GM18858 (cell line): ENCODE measurements around the gene CCDC9B.

Experiments
- ATAC-seq: cut with Tn5 transposase; IDR thresholded peaks from one replicate; pipeline ENCODE4 v1.9.1; 2021; ENCODE audit not compliant: unreplicated experiment

CCDC9B gene

GRCh38 chr15:40310993-40311392, 29.7 kb downstream of the CCDC9B start:
- no peak for ATAC-seq

- ATAC-seq, result no peak
These were observed 30.5 kb downstream of the CCDC9B start for GRCh38 chr15:40310001-40310959.

GRCh38 chr15:40309344-40309862, 31.3 kb downstream of the CCDC9B start:
- no peak for ATAC-seq

GRCh38 chr15:40307421-40308211, 33.1 kb downstream of the CCDC9B start, which contains the start of gene PLCB2:
PLCB2 (minus strand) TSS chr15:40307935; CDS start chr15:40307672, 263 bp downstream.
- ATAC-seq, result no peak

GRCh38 chr15:40306908-40307307, 33.8 kb downstream of the CCDC9B start:
- no peak for ATAC-seq

- no peak for ATAC-seq
These were observed 34.4 kb downstream of the CCDC9B start for GRCh38 chr15:40306371-40306770.

- ATAC-seq, result no peak
These were observed 35.5 kb downstream of the CCDC9B start for GRCh38 chr15:40305281-40305680.

- ATAC-seq, result no peak
These were observed 37.2 kb downstream of the CCDC9B start for GRCh38 chr15:40303576-40303975.

GRCh38 chr15:40302981-40303380, 37.8 kb downstream of the CCDC9B start:
- no peak for ATAC-seq

- no peak for ATAC-seq
These were observed 38.4 kb downstream of the CCDC9B start for GRCh38 chr15:40302288-40302886.

GRCh38 chr15:40301467-40302179, 39.1 kb downstream of the CCDC9B start:
- ATAC-seq, result no peak

GRCh38 chr15:40300771-40301170, 40.0 kb downstream of the CCDC9B start:
- no peak for ATAC-seq

- ATAC-seq, result no peak
These were observed 40.4 kb downstream of the CCDC9B start for GRCh38 chr15:40300367-40300766.

GRCh38 chr15:40298216-40298935, 42.4 kb downstream of the CCDC9B start:
- ATAC-seq, result no peak

- ATAC-seq, result no peak
These were observed 43.4 kb downstream of the CCDC9B start for GRCh38 chr15:40297356-40297755.

GRCh38 chr15:40296561-40297230, 44.0 kb downstream of the CCDC9B start:
- ATAC-seq, result no peak

- no peak for ATAC-seq
These were observed 44.7 kb downstream of the CCDC9B start for GRCh38 chr15:40295877-40296560.

GRCh38 chr15:40295297-40295696, 45.4 kb downstream of the CCDC9B start:
- ATAC-seq, result no peak
